Heart right ventricle (tissue), 16 donors: ENCODE measurements around the gene TMEM184A. TPM values are rescaled to one million over a fixed set of nuclear protein-coding genes. Genes with fewer than 3 reads are reported as not detected.

ENCODE experiments used
- ATAC-seq, 8 donors: fragments of 200-7000 bp; cut with Tn5 transposase; one replicate each; pipeline ENCODE4 v1.9.1; 2020; ENCODE audit warnings: mild to moderate bottlenecking in 8 of 8, moderate library complexity in 8 of 8, moderate number of reproducible peaks in 1 of 8
- DNase-seq, 2 donors: peaks; one replicate each; pipeline ENCODE4 v3.0.0-alpha.2; 2020
- H3K27ac ChIP-seq, 10 donors: fragments of 200-600 bp; sonication (generic) in 2 of 10; one replicate each; pipeline versions ENCODE4 v1.5.0 to v1.8.0; 2020 to 2022; ENCODE audit warnings: mild to moderate bottlenecking in 3 of 10
- H3K27me3 ChIP-seq, 7 donors: fragments of 200-600 bp; one replicate each; pipeline ENCODE4 v1.8.0; 2021 to 2022; ENCODE audit warnings: mild to moderate bottlenecking in 2 of 7
- H3K36me3 ChIP-seq, 9 donors: fragments of 200-600 bp; sonication (generic) in 1 of 9; one replicate each; pipeline versions ENCODE4 v1.5.0 to v1.8.0; 2020 to 2022; ENCODE audit warnings: mild to moderate bottlenecking in 2 of 9
- H3K4me1 ChIP-seq, 9 donors: fragments of 200-600 bp; sonication (generic) in 1 of 9; one replicate each; pipeline versions ENCODE4 v1.5.0 to v1.8.0; 2020 to 2022; ENCODE audit warnings: mild to moderate bottlenecking in 4 of 9
- H3K4me3 ChIP-seq, 10 donors: fragments of 200-600 bp; sonication (generic) in 2 of 10; one replicate each; pipeline versions ENCODE4 v1.5.0 to v1.8.0; 2020 to 2022; ENCODE audit warnings: mild to moderate bottlenecking in 7 of 10, moderate library complexity in 2 of 10
- H3K9me3 ChIP-seq, 11 donors: fragments of 200-600 bp in 10 of 11; sonication (generic) in 2 of 11; one replicate each; pipeline versions ENCODE4 v1.5.0 to v1.8.0; 2013 to 2022; ENCODE audit warnings: mild to moderate bottlenecking in 2 of 11, control low read depth in 1 of 11, moderate library complexity in 1 of 11
- CTCF ChIP-seq, 9 donors: fragments of 200-600 bp; sonication (generic) in 2 of 9; IDR thresholded peaks; one replicate each; pipeline versions ENCODE4 v1.5.0 to v1.8.0; 2021 to 2022; ENCODE audit warnings: antibody characterized with exemption in 9 of 9, mild to moderate bottlenecking in 5 of 9, moderate library complexity in 1 of 9
- WGBS, 2 donors: extraction: QIAGEN DNeasy Blood & Tissue Kit; methylation state at CpG; one replicate each; pipeline ENCODE4 v1.1.7; 2013; ENCODE audit warnings: inconsistent platforms in 1 of 2; 5-methylcytosine and 5-hydroxymethylcytosine counted together
- intact Hi-C, 10 donors: fragments of 100-400 bp; cut with DNase I; formaldehyde crosslinking; loops; one replicate each; pipeline versions ENCODE4 v1.11.1 to v1.14.2; 2022
- polyA plus RNA-seq, 2 donors: library from polyadenylated mRNA; stranded (reverse); fragments of 200-250 nt; gene quantifications; one replicate each; pipeline ENCODE4 v1.2.3, GENCODE V29; 2013
- total RNA-seq, 10 donors: library from RNA; stranded (reverse); fragmentation: NEBNext Ultra II Directional in 3 of 10; extraction: Animal tissue kit (Norgen Biotek cat#: 25700) in 3 of 10; gene quantifications; one replicate each; pipeline versions ENCODE4 v1.2.1 to v1.2.4, GENCODE V29; 2021 to 2023
- donor health status: Arrhythmogenic right ventricular cardiomyopathy.
- donor health status: ischemic (EF 13 %, LVEDD 7.1; RV severe dilation, severe dysfunction).
- donor health status: healthy with polysubstance abuse.
- donor health status: DM: no; HTN: yes; CAD: no.
- donor health status: DM: no; HTN: no; CAD: no.
- donor health status: ischemic (EF 25% LVEDD 6.9; RV normal size, moderate dysfunction).
- donor health status: ischemic (EF 25% LVEDD 5.7; RV mildly dilated, moderate dysfunction).
- donor health status: healthy.
- donor health status: DM: yes; HTN: yes; CAD: no.
- donor health status: Ischemic cardiomyopathy.
- donor health status: ischemic (EF 35%, LVEDD 5.7; RV mildly dilated, moderate dysfunction).
- donor health status: nonischemic (EF 11% LVEDD 7.7; RV severe dilation, severe dysfunction).
- donor health status: DM: yes; HTN: yes; CAD: no.
- donor health status: PGD.
- donor health status: ischemic (EF 29% LVEDD 5.4; RV normal size, mild dysfunction).
- donor health status: nonischemic (EF 23%, LVEDD 6.1; RV moderate dilation, normal function).

TMEM184A gene
- total and polyA plus RNA-seq, 12 donors = 0.09 to 1.2 (median 0.51) TPM

- TF ChIP-seq CTCF (IDR thresholded peaks at IDR 0.05) = no peak
- DNase-seq (peak in 1 of 2 donors; percentile 23), ATAC-seq (no peak)
- 89 to 90% methylated on average over 42 of the region's 42 CpGs for WGBS, 2 donors
- Histone ChIP-seq H3K4me1 (peaks cover 26 to 85% (median 70%) of the 10 kb centered on the region in 9 donors), H3K27ac (peak overlapping the region; percentile 92 to 100 (median 99)), H3K4me3 (peak overlapping the region in 2 of 10 donors; percentile 53 to 64), H3K36me3 (peaks cover 0 to 44% (median 15%) of the 10 kb centered on the region in 9 donors), H3K27me3 (no peaks in the 10 kb centered on the region), H3K9me3 (no peaks in the 10 kb centered on the region)
- intact Hi-C loops = loop anchor here in 3 of 10 donors (2.0 to 5.0 kb wide), 3 partner anchors 23 to 34 kb away; partner anchors contain the start of gene INTS1 (in 2 of the 3)
These were observed 20.1 kb downstream of the TMEM184A start for GRCh38 chr7:1535701-1536454.

GRCh38 chr7:1535100-1535458 is 20.9 kb downstream of the TMEM184A start:
- intact Hi-C loops = loop anchor here in 1 of 10 donors (5.0 kb wide), 1 partner anchor 33 kb away; the partner anchor contains the start of gene INTS1
- 64 to 66% methylated on average over 6 of the region's 6 CpGs for WGBS, 2 donors
- no peak for TF ChIP-seq CTCF (IDR thresholded peaks at IDR 0.05)
- peak overlapping the region in 8 of 10 donors; percentile 92 to 100 (median 99) for H3K27ac ChIP-seq
- H3K36me3 ChIP-seq = peaks cover 0 to 36% (median 7%) of the 10 kb centered on the region in 9 donors
- ATAC-seq (no peak), DNase-seq (no peak)
- peaks cover 26 to 82% (median 73%) of the 10 kb centered on the region in 9 donors for H3K4me1 ChIP-seq
- H3K27me3 ChIP-seq = no peaks in the 10 kb centered on the region
- H3K4me3 ChIP-seq = no peak overlapping the region
- H3K9me3 ChIP-seq = no peaks in the 10 kb centered on the region

GRCh38 chr7:1534330-1535099 is 21.5 kb downstream of the TMEM184A start:
- no peak for TF ChIP-seq CTCF (IDR thresholded peaks at IDR 0.05)
- DNase-seq (peak in 1 of 2 donors; percentile 27), ATAC-seq (no peak)
- Histone ChIP-seq H3K36me3 (peaks cover 0 to 30% (median 2%) of the 10 kb centered on the region in 9 donors), H3K9me3 (no peaks in the 10 kb centered on the region), H3K4me1 (peaks cover 24 to 86% (median 75%) of the 10 kb centered on the region in 9 donors), H3K27me3 (no peaks in the 10 kb centered on the region), H3K4me3 (no peak overlapping the region), H3K27ac (peak overlapping the region; percentile 69 to 100 (median 98))
- intact Hi-C loops = loop anchor here in 3 of 10 donors (5.0 kb wide), 3 partner anchors 32 to 38 kb away; partner anchors contain the start of genes INTS1 (in 1 of the 3) and PSMG3 (in 1 of the 3)
- 89% methylated on average over 30 of the region's 30 CpGs for WGBS, 2 donors
